NK-92 (cell line): ENCODE results near the gene THOC6.
"Not testable (repeated sequence)": the region's sequence is repeated elsewhere in the genome, so short reads cannot be mapped to it uniquely, and the experiment has no call there.

Source experiments
- DNase-seq: peaks from one replicate; lab custom pipeline; 2025; ENCODE audit not compliant: unreplicated experiment; lab: John Stamatoyannopoulos, UW

The THOC6 gene

DNA sequence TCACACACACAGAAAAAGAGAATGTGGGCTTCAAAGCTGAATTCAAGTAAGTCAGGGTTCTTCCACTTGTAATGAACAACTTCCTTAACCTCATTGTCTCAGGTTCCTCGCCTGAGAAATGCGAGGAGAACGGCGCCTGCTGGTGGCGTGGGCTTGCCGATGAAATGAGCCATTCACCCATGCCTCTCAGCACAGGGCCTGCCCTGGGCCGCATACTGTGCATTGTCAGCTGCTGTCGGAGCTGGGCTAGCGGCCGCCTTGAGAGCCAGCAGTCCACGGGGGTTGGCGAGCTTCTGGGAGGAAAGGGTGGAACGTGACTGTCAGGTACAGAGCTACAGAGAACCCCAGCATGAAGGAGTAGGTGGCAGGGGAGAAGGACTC, 29.5 kb downstream of the THOC6 start:
- not testable (repeated sequence) for DNase-seq

DNA sequence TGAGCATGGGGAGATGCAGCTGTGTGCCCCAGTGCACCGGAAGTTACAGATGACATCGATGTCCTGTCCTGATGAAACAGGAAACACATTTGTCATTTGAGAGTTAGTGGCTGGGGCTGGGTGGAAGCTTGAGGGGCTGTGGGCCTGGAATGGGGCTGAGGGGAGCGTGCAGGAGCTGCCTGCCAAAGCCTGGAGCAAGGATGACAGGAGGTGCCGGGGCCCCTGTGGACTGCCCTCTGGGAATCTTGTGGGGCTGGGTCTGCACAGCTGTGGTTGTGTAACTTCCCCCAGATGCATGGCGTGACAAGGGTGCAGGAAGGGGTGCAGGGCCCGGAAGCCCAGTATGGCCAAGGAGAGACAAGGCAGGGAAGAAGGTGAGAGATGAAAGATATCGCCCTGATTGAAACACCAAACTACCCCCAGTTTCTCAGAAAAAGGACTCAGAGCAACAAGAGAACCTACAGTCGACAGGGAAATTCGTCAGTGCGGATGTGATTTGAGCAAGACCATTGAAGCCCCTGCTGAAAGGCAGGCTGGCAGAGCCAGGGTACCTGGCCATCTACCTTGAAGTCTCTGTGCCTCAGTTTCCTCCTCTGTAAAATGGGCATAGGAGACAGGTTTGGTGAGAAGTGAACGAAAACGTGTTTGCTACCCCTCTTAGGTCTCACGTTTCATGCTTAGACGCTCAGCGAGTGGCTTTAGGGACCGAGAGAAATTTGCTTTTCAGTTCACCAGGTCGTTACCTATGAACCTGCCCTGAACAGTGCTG, 31.3 kb downstream of the THOC6 start:
- DNase-seq, result no peak

DNA sequence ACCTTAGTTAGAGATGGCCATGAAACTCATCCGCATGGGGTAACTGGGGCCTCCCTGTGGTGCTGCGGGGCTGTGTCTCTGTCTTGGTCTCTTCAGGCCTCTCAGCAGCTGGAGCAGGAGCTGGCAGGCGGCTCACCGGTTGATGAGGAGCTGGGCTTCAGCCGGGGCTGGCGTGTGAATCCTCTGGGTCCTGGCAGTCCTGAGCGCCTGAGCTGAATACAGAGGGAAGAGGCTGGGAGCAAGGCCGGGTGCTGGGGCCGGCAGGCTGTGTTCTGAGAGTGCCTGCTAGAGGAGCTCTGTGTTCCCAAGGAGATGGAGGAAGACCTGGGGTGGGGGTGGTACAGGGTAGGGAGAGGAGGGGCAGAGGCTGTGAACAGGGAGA, 31.9 kb downstream of the THOC6 start:
- not testable (repeated sequence) for DNase-seq

DNA sequence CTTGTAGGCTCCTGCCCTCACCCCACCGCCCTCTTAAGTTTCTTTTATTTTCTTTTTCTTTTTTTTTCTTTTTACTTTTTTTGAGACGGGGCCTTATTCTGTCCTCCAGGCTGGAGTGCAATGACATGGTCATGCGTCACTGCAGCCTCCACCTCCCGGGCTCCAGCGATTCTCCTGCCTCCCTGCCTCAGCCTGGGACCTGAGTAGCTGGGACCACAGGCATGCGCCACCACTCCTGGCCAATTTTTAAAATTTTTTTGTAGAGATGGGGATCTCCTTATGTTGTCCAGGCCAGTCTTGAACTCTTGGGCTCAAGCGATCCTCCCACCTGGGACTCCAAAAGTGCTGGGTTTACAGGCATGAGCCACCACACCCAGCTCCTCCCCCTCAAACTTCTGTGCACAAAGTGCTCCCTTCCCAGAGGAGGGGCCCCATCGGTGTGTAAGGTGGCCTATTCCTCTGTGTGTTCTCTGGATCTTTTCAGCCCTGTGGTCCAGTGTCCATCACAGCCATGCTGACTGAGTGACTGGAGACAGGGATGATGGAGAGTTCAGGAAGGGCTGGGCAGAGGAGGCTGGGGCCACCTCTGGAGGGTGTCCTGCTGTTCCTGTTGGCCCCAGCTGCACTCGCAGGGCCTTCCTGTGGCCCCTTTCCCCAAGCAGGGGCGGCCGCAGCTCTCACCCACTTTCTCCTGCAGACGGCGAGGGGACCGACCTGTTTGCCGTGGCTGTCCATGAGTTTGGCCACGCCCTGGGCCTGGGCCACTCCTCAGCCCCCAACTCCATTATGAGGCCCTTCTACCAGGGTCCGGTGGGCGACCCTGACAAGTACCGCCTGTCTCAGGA, 32.7 kb downstream of the THOC6 start:
- DNase-seq, result no peak

DNA sequence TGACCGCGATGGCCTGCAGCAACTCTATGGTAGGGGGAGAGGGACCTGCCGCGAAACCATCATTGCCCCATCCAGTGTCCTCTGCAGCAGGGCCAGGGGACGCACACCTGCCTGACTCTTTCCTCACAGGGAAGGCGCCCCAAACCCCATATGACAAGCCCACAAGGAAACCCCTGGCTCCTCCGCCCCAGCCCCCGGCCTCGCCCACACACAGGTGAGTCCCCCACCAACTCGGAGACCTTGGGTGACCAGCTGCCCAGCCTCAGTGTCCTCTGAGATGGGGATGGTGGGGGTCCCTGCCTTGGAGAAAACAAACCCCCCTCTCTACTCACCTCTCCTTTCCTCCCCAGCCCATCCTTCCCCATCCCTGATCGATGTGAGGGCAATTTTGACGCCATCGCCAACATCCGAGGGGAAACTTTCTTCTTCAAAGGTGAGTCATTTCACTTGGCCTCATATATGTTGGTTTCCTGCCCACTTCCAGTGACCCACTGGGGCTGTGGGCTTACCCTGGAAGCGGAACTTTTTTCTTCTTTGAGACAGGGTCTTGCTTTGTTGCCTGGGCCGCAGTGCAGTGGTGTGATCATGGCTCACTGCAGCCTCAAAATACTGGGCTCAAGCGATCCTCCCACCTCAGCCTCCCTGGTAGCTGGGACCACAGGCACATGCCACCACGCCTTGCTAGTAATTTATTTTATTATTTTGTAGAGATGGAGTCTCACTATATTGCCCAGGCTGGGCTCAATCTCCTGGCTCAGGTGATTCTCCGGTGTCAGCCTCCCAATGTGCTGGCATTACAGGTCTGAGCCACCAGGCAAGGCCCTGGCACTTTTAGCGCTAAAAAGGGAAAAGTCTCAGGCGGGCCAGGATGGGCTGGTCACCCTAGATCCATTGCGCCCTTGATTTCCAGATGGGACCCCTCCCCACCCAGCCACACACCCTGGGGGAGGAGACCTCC, 33.6 kb downstream of the THOC6 start:
- DNase-seq, result no peak

DNA sequence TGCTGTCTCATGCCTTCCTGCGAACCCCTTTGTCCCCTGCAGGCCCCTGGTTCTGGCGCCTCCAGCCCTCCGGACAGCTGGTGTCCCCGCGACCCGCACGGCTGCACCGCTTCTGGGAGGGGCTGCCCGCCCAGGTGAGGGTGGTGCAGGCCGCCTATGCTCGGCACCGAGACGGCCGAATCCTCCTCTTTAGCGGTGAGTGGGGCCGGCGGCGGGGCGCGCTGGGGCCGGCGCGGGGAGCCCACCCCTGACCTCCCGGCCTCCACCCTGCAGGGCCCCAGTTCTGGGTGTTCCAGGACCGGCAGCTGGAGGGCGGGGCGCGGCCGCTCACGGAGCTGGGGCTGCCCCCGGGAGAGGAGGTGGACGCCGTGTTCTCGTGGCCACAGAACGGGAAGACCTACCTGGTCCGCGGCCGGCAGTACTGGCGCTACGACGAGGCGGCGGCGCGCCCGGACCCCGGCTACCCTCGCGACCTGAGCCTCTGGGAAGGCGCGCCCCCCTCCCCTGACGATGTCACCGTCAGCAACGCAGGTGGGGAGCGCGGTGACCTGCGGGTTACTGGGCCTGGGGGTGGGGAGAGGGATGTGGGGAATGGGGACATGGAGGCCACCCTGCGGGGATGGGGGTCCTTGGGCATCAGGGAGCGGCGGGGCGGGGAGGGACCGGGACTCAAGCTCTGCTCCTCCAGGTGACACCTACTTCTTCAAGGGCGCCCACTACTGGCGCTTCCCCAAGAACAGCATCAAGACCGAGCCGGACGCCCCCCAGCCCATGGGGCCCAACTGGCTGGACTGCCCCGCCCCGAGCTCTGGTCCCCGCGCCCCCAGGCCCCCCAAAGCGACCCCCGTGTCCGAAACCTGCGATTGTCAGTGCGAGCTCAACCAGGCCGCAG, 34.5 kb downstream of the THOC6 start:
- DNase-seq, result no peak

DNA sequence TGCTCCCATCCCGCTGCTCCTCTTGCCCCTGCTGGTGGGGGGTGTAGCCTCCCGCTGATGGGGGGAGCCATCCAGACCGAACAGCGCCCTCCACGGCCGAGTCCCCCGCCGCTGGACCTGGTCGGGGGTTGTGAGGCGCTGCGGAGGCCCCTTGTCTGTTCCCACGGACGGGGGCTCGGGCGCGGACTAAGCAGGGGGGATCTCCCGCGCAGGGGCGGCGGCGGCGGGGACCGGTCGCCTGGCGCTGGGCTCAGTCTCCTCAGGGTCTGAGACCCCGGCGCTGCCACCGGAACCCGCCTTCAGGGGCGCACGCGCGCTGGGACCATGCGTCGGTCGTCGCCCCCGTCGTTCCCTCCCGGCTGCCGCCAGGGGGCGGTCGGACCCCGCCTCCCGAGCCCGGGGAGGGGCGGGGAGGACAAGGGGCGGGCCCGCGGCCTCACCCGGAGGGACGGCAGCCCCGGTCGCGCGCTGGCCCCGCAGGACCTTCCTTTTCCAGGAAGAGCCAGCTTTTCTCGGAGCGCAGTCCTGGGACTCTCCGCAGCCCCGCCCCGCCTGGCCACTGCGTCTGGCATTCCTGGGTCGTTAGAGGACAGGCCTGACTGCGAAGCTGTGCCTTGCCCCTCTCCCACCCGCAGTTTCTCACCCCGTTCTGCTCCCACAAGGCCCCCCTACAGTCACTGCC, 35.3 kb downstream of the THOC6 start:
- DNase-seq, result no peak

DNA sequence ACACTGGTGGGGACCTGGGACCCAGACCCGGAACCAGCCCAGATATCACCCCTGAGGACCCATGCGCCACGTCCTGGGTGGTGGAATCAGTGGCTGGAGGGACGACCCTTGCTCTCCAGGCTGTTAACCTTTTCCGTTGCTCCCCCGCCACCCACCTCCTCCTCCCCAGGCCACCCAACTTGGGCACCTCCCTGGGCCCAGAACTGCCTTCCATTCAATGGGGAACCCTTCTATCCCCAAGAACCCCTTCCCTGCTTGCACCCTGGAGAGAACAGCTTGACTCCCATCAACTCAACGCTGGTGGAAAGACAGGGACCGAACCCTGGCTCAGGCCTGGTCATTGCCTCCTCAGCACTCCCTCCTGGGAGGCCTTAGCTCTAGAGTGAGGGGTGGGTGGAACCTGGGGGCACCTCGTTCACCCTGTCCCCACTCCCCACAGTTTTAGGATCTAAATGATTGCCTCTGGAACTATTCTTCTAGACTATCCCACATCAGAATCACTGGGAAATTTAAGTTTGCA, 35.9 kb downstream of the THOC6 start:
- no peak for DNase-seq

DNA sequence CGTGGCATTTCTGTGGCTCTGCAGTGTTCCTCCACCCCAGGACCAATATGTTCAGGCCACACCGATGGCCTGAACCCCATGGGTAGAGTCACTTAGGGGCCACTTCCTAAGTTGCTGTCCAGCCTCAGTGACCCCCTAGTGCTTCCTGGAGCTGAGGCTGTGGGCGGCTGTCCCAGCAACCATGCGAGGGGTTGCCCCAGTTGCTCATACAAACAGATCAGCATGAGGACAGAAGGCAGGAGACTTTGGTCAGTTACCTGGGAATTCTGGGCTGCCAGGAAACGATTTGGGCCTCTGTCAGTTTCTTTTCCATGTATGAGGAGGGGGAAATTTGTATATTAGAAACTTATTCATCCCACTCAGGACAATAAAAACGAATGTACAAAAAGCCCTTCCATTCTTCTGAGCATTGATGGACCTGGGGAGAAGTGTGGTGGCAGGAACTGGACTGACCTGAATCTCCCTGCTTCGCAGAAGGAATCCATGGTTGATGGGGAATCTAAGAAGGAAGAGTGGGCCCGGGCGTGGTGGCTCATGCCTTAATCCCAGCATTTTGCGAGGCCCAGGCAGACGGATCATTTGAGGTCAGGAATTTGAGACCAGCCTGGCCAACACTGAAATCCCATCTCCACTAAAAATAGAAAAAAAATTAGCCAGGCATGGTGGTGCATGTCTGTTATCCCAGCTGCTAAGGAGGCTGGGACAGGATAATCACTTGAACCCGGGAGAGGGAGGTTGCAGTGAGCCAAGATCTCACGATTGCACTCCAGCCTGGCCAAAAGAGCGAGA, 36.7 kb downstream of the THOC6 start:
- DNase-seq, result no peak

DNA sequence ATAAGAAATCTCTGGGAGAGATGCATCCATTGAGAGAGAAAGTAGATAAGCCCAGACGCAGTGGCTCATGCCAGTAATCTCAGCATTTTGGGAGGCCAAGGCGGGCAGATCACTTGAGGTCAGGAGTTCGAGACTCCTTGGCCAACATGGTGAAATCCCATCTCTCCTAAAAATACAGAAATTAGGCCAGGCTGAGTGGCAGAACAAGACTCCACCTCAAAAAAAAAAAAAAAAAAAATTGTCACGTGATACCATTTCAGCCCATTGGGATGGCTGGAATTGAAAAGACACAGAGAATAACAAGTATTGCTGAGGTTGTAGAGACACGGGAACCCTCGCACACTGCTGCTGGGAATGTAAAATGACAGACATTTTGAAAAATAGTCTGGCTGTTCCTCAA, 38.7 kb downstream of the THOC6 start:
- DNase-seq, result no peak

DNA sequence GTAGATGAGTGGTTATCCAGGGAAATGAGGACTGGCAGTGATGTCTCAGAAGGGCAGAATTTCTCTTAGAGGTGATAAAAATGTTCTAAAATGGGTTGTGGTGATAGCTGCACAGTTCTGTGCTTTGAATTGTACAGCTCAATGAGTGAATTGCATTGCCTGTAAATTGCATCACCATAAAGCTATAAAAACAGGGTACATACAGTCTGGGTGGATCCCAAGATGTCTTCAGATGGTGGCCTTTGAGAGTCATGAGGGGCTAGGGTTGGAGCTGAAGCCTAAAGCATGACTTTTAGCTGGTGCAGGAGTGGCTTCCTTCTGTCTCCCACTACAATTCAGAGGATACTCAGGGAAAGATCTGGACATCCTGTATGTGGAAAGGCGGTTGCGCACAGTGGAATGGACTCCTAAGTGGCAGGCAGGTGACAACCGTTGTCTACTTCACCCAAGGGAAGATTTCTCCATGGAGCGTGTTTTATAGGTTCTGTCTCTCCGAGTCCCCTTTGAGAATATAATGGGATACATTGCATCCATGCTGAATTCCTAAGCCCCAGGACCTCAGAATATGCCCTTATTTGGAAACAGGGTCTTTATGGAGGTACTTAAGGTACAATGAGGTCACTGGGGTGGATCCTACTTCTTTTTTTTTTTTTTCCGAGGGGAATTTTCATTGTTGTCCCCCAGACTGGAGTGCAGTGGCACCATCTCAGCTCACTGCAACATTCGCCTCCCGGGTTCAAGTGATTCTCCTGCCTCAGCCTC, 40.0 kb downstream of the THOC6 start:
- no peak for DNase-seq

DNA sequence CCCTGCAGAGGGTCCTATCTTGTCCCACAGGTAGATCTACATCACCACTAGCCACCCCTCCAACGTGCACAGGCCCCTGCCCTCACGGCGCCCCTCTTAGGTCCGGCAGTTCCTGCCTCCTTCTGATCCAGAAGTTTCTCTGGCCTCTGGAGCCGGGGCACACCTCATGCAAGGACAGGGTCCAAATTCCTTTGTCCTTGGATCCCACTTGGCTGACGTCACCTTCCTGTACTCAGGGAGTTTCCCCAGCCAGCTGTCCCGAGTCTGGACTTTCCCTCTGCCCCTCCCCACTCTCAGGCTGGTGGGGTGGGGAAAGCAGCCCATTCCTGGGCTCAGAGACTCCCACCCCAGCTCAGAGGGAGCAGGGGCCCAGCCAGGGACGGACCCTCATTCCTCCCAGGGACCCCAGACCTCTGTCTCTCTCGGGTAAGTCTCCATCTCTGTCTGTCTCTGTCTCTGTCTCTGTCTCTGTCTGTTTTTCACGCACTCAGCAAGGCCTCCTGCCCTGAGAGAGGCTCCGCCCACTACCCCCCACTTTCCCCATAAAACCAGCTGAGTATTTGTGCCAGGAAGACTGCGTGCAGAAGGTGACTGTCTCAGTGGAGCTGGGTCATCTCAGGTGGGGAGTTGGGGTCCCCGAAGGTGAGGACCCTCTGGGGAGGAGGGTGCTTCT, 41.4 kb downstream of the THOC6 start, which contains the start of gene IL32:
IL32 (plus strand) TSS at position 572 of the 673 bp plus-strand sequence. CDS start 172 bp downstream, outside the sequence.
- DNase-seq, result no peak

DNA sequence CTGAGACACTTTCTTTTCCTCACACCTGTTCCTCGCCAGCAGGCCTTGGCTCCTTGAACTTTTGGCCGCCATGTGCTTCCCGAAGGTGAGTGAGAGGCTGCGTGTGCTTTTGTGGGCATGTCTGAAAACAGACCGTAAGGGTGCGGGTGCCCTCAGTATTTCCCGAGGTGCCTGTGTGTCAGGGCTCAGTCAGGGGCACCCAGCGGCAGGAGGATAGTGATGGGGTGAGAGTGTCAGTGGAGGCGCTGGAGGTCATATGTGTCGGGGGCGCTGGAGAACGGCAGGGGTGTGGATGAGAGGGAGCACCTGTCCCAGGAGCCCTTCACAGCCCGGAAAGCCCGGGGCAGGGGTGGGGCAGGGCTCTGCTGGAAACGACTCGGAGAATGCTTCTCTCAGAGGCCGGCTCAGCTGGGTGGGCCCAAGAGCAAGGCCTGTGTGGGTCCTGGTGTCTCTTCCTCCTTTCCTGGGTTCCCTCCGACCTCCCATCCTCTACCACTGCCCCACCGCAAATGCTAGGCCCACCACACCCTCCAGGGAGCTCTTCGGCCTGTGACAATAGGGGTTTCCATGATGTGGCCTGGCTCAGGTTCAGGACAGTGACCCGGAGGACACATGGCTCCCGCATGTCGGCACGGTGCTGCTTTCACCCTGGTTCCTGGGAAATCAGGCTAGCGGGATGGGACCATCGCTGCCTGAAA, 42.1 kb downstream of the THOC6 start:
- DNase-seq, result no peak

DNA sequence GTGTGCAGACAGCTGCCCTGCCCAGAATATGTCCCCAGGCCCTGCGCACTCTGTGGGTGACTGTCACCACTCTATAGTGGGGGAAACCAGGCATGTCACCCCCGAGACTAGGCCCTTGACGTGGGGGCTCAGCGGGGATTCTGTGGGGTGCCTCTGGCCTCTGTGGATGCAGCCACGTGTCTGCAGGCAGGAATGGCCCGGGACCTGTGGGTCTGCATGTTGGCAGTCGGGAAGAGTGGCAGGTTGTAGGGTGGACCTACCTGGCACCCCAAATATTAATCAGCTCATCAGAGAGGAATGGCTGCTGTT, 42.6 kb downstream of the THOC6 start:
- no peak for DNase-seq

DNA sequence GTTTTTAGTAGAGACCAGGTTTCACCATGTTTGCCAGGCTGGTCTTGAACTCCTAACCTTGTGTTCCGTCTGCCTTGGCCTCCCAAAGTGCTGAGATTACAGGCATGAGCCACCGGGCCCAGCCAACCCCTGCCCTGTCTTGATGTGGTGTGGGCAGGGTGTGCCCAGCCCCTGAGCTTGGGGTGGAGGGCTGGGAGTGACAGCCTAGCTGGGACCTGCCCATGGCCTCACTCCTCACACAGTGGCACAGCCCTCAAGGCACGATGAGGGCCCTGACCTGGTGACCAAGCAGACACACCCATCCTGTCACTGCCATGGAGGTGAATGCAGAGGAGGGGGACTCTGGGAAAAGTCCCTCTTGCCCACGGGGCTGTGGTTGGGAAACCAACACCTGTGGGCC, 44.7 kb downstream of the THOC6 start:
- no peak for DNase-seq

DNA sequence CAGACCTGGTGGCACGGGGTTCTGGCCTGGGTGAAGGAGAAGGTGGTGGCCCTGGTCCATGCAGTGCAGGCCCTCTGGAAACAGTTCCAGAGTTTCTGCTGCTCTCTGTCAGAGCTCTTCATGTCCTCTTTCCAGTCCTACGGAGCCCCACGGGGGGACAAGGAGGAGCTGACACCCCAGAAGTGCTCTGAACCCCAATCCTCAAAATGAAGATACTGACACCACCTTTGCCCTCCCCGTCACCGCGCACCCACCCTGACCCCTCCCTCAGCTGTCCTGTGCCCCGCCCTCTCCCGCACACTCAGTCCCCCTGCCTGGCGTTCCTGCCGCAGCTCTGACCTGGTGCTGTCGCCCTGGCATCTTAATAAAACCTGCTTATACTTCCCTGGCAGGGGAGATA, 45.3 kb downstream of the THOC6 start:
- DNase-seq, result not testable (repeated sequence)

DNA sequence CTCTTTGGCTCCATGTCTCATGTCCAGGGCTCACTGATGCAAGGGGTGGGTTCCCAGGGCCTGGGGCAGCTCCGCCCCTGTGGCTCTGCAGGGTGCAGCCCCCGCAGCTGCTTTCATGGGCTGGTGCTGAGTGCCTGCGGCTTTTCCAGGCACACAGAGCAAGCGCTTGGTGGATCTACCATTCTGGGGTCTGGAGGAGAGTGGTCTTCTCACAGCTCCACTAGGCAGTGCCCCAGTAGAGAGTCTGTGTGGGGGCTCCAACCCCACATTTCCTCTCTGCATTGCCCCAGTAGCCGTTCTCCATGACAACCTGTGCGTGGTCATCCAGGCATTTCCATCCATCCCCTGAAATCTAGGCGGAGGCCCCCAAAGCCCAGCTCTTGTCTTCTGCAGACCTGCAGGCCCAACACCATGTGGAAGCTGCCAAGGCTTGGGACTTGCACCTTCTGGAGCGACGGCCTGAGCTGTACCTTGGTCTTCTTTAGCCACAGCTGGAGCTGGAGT, 46.8 kb downstream of the THOC6 start:
- no peak for DNase-seq
